SW 1271 (cell line): ENCODE data around the gene GRHL3.

ENCODE experiments used
- DNase-seq, 2 experiments: peaks; one replicate each; lab custom pipeline; 2025; lab: John Stamatoyannopoulos, UW

The GRHL3 gene

DNA sequence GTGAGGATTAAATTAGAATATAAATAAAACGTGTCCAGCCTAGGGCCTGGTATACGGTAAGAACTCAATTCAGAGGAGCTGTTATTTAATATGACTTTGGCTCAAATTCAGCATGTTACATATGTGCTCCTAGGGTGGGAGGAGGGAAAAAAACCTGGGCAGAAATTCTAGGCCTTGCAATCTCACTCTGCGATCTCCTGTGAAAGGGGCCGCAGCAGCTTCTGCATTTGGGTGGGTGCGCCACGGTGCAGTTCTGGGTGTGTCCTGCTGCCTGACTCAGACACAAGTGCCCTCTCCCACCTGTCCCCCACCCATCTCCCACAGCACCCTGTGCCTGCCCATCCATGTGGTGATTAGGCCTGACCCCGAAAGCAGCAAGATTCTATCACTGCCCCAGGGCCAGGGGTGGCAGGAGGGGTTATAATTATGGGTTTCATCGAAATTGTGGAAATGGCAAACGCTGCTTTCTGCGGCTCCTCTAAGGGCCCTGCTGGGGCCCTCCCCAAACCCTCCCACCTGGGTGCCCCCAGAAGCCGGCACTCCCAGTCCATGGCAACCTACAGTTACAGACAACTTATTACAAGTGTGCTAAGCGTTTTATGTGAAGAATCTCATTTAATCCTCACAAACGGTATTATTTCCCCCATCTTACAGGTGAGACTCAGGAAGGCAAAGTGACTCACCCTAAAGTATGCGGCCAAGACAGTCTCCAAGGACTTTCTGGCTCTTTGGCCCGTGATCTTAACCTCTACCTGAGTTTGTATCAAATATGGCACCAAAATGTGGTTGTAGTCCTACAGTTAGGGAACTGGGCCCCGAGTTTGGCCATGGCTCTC is 25.5 kb upstream of the GRHL3 start:
- no peak for DNase-seq

DNA sequence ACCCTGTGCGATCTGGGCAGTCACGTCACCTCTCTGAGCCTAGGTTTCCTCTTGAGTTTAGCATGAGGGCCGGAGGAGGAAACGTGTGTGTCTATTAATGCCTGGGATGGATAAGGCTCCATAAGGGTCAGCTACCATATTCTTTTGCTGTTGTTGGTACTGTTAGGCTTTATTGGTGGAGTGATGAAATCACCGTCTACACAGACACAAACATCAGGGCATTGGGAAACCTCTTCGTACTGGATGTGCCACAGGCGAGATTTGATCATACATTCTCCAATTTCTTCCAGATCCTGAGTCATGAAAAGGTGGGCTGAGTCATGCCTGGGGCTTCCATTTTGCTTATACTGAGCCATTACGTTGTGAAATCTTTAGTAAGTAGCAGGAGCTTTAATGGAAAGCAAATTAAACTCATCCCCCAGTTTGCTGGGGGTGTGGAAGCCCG is 24.9 kb upstream of the GRHL3 start:
- no peak for DNase-seq

DNA sequence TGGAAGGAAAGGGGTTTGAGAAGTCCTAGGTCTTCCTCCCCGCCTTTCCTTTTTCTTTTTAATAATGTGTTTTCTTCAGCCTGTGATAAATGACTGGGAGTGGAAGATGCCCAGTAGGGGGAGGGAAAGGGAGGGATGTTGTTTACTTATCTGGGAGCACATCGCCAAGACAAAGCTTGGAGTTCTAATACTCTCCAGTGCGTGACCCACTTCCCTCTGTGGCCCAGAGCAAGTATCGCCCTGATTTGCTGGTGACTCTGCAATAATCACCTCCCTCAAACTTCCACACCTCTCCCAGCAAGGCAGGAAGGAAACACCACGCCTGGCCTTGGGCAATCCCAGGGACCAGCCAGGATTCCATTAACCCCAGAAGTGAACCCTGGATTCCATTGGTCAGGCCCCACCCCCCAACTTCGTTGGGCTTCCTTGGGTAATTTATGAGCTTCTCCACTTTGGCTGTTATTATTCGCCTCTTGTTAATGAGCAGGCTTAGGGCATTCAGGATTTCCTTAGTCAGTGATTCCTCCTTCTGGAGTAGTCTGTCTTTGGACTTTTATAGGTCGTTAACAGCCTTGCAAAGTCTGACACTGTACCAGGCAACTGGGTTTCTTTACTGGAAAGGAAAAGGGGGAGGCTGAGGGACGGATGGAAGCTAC is 24.3 kb upstream of the GRHL3 start:
- DNase-seq = no peak

DNA sequence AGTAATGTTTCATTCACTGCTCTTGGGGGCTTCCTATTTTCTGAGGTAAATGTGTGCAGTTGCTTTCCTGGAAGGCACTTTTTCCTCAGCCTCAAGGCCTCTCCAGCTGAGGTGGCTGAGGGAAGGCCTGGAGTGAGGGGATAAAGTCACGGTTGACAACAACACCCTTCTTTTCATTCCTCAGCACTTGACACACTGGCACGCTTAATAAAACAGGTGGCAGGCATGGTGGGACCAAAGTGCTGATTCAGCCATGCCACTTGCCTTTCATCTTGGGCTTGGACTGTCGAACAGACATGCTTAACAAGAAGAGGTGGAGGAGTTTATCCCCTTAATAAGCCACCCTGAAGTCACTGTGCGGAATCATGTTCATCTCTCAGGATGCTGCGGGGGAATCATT is 23.6 kb upstream of the GRHL3 start:
- no peak for DNase-seq

DNA sequence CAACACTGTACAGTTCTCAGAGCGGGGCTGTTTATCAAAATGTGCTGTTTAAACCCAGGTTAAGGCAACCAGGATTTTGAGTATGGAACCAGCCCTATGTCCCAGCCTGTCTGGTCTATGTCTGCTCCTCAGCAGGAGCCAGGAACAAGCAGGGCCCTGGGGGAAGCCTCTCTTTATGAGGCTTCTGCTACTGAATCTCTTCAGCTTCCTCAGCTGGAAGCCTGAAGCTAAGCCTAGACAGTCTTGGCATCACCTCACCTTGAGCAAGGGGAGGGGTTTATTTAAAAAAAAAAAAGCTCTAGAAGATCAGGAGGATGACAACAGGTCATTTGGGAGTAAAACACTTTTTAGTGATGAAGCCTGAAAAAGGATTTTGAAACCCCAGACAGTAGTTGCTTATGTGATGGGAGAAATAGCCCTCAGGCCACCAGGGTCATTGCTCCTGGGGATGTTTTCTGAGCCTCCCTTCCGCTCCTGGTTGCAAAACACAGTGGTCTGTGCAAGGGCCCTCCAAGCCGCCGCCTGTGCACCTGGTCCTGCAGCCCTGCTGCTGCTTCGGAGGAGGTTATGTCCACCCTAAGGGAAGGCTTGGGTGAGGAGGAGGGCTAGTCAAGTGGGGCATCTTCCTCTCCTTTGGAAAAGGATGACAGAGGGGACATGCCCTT is 21.8 kb upstream of the GRHL3 start:
- no peak for DNase-seq

DNA sequence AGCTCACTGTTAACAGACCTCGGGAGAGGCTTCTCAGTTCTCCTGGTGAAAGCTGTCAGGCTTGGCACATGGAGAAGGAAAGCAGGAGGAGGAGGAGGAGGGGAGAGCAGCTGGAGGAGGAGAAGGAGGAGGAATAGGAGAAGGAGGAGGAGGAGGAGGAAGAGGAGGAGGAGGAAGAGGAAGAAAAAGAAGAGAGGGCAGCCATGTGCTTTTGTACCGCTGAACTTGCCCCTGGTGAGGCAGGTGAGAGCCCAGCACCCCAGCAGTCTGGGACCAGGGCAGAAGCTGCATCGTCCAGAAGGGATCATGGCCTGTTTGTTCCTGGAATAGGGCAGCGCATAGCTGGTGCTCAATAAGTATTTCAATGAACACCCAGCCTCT is 21.3 kb upstream of the GRHL3 start:
- DNase-seq = no peak

DNA sequence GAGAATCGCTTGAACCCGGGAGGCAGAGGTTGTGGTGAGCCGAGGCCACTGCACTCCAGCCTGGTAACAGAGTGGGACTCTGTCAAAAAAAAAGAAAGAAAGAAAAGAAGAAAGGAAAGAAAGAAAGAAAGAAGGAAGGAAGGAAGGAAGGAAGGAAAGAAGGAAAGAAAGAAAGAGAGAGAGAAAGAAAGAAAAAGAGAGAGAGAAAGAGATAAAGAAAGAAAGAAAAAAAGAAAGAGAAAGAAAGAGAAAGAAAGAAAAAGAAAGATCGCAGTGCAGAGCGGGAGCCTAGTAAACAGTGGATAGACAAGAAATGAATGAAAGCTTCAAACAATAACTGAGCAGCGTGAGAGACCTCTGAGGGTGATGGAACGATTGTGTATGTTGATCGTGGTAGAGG is 20.6 kb upstream of the GRHL3 start:
- no peak for DNase-seq

DNA sequence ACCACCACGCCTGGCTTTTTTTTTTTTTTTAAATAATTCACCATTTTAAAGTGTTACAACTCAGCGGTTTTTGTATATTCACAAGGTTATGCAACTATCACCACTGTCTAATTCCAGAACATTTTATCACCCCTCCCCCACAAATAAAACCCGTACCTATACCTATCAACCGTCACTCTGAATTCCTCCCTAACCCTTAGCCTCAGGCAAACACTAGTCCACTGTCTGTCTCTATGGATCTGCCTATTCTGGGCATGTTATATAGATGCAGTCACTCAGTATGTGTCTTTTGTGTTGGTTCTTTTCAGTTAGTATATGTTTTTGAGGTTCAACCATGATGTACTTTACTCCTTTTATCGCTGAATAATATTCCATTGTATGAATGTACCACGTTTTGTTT is 19.3 kb upstream of the GRHL3 start:
- DNase-seq = no peak

DNA sequence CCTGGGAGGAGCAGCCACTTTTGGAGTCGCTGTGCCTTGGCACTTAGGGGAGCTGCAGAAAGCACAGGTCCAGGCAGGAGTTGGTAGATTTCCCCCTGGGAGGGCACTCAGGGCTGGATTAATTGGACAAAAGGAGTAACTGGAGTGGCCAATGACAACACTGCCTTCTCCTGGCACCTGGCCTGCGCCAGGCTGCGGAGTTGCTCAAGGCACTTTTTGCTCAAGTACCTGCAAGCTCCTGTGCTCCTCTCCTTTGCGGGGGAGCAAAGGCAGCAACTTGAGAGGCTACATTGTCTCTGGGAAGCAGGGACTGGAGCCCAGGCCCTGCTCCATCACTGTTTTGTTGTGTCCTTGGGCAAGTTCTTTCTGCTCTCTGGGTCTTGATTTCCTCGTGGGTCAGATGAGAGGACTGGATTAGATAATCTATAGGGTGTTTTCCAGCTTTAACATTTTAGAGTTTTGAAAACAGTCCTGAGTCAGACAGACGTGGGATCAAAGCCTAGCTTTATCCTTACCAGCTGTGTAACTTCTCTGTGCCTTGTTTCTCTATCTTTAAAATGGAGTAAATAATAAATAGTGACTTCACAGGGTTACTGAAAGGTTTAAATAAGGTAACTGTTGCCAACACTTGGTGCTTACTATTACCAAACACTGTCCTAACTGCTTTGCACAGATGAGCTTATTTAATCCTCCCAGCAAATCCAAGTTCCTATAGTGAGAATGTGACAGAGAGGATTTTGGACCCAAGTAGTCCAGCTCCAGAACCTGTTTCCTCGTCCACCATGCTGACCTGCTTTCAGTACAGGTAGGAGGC is 18.0 kb upstream of the GRHL3 start:
- no peak for DNase-seq

DNA sequence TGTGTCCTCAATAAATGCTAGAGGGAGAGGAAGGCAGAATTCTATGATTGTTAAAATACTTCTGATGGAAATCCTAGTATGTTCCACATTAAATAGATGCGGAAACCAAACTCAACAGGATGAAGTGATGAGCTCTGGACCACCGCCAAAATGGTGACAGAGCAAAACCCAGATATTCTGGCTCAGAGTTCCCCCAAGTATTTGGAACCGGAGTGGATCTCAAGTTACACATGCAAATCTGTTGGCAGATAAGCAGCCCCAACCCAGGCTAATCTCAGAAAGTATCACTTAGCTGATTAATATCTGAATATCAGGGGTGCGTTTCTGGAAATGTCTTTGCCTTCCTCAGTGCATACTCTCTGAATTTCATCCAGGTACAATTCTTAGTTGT is 17.4 kb upstream of the GRHL3 start:
- DNase-seq = no peak

DNA sequence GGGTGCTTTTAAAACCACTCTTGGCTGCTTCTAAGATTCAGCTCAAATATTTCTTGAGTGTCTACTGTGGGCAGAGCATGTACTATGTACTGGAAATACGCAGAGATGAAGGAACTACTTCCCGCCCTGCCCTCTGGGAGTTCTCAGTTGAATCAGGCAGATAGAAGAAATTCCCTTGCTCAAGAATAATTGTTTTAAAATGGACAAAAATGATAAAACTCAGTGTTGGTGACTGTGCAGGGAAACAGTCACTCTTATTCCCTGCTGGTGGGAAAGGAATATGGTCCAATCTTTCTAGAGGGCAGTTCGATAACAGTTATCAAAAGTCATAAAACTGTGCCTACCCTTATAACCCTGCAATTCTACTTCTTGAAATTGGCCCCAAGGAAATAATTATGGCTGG is 16.9 kb upstream of the GRHL3 start:
- no peak for DNase-seq

DNA sequence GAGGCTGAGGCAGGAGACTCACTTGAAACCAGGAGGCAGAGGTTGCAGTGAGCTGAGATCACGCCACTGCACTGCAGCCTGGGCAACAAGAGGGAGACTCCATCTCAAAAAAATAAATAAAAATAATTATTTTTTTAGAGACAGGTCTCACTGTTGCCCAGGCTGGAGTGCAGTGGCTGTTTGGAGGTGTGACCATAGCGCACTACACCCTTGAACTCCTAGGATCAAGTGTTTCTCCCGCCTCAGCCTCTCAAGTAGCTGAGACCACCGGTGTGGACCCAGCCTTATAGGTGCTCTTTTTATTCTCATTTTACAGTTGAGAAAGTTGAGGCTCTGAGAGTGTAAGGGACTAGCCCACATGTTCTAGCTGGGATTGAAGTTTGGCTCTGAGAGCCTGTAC is 15.6 kb upstream of the GRHL3 start:
- no peak for DNase-seq

DNA sequence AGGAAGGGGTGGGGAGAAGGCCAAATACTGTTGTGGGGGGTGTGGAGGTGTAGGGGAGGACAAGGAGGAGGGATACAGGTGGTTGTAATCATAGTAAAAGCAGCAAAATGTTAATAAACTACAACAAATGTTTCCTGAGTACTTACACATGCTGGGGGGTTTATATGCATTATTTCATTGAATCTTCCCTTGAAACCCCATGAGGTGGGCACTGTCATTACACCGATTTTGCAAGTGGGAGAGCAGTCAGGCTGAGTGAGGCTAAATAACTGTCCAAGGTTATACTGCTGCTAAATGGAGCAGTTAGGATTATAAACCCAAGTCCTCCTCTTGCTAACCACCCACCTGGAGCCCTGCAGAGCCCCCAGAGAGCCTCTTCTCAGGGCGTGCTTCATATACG is 14.4 kb upstream of the GRHL3 start:
- no peak for DNase-seq

DNA sequence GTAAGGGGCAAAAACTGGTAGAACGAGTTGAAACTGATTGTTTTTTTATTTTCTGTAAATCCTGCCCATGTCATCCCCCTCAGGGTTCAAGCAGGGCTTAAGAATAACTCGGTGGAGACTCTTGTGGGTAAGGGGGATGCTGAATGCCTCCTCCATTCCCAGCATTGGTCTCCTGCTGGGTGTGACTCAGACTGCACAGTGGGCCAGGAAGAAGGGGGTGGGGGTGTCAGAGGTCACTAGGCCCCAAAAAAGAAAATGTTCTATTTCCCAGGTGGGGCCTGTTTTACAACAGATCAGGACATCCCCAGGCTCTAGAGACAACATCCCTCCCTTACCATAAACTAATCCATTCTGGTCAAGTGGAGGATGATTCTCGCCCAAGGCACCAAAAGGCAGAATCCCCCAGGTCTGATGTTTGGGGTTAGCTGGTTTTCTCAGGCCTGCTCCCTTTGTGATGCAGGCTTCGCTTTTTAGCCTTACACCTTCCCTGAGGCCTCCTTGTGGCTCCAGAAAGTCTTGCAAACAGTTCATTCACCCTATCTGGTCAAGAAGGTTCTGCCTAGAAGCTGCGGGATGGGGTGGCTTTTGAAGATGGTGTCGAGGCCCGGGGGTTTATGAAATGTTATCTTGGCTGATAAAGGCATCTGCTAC is 10.7 kb upstream of the GRHL3 start:
- no peak for DNase-seq

DNA sequence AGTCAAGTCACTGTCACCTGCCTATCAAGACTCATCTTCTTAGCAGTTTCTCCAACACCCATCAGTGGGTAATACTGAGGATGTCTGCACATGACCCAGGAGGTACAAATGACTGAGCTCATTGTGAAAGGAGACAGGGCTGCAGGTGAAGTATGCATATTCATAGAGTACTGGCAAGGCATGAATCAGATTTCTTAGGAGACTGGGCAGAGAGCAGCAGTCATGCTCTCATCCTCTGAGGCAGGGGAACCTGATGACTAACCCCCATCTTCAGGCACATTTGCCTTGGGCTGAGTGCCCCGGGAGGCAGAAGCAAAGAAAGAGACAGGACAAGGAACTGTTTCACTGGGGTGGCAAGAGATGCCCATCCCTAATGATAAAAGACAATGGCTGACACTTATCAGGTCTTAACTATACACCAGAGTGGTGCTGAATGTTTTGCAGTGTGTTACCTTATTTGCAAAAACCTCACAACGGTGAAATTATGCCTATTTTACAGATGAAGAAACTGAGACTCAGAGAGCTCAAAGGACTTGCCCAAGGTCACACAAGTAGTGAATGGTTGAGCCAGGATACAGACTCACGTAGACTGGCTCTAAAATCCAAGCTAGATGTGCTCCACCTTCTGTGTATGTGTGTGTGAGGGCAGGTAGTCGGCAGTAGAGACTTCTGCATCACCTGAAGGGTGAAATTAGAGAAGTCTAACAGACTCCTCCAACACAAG is 9.2 kb upstream of the GRHL3 start:
- DNase-seq = no peak

DNA sequence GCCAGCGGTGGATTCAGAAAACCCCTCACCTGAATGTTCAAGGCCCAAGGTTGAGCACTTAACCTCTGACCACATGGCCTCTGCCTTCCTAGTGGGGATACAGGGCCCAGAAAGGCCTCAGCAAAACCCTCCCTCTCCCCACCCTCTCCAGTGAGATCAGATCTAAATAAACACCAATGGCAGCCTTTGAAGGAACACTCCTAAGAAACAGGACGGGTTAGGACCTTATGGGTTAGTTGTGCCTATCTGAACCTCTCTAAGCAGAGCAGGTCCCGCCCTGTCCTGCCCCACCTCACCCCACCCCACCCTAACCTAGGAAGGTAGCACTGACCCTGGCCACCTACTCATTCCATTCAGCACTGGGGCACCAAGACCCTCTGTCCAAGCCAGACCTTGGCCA is 7.9 kb upstream of the GRHL3 start:
- no peak for DNase-seq

DNA sequence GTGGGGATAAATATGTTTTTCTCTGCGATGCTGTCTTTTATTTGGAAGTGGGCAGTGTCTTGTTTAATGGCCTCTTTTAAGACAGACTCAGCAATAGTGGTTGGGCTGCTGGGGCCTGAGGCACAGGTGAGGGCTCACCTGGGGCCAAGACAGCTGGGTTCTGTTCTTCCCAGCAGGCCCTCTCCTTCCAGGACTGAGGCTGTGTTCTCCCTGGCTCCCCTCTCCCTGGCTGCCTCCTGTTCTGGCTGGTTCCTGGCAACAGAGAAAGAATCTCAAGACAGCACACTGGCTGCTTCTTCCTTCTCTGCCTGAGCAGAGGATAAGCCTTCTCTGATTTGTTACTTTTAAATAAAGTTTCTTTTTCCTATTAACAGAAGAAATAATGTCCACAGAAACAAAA is 7.4 kb upstream of the GRHL3 start:
- DNase-seq = no peak

DNA sequence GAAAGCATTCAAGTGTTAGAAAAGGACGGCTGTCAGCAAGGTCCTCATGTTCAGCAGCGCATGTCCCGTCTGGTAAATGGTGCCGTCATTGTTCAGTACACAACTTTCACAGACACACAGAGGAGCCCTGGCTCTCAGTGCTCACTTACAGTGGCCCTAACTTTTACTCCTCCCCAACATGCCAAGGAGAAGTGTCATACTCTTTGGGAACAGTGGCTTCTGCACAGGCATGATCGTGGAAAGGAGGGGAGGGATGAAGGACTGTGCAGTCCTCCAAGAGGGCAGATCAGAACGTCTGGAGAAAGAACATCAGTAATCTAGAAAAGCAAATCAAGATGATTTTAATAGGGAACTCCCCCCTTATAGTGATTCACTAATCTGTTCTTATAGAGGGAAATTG is 3.8 kb upstream of the GRHL3 start:
- DNase-seq = no peak

DNA sequence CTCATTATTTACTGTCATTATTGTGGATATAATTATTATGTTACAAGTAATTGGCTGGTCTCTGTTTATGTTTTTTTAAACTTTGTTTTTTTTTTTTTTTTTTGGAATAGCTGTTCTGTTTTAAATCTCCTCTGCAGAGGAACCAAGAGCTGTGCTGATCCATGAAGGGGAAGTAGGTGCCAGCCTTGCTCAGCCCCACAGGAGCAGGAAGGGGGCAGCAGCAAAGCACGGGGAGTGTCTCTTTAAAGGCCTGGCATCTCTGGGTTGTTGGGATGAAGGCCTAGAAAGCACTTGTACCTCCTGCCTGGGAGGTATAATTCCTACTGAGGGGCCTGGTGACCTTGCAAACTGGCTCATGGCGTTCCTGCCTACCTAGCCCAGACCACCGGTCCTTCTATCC is 2.5 kb upstream of the GRHL3 start:
- no peak for DNase-seq

DNA sequence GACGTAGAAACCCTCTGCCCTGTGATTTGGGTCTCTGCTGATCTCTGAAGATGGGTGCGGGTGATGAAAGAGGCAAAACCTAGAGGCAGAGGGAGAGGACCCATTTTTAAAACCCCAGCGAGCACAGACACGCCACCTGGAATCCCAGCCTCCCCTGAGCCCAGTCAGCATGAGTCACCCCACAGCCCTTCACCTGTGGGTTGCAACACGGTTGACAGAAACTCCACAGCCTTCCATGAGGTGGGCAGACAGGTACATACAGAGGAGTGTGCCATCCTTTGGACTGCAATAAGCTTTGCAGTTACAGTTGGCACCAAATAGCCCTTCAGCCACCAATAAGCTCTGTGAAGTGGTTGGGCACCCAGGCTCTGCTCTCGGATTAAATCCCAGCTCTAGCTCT is 2.1 kb upstream of the GRHL3 start:
- no peak for DNase-seq

DNA sequence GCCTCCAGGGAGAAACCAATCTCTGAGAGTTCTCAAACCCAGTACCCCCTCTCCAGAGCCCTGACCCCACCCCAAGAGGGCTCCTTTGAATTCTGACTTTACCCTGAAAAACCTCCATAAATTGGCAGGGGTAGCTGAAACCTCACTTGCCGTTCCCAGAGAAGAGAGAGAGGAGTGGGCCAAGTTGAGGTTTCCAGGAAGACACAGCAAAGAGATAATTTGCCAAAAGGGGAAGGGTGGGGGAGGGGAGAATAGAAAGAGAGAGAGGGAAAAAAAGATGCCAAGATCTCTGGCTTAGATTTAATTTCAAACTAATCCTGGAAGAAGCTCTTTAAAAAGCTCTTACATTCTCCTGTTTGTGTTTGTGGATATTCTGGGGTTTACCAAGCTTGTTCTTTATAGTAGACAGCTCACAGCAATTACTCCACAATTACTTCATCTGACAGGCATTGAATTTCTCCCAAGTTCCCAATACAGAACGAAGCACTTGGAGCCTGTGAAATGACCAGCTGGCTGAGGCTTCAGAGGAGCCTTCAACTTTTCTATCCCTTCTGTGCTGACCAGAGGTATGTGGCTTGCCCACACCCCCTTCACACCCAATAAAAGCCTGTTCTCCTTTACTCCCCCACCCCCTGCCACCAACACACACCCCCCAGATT is 1.1 kb upstream of the GRHL3 start:
- no peak for DNase-seq
